ENCODE measurements around the gene ZBTB43.
"Not testable (repeated sequence)": the region's sequence is repeated elsewhere in the genome, so short reads cannot be mapped to it uniquely, and the experiment has no call there.

Gene ZBTB43

DNA sequence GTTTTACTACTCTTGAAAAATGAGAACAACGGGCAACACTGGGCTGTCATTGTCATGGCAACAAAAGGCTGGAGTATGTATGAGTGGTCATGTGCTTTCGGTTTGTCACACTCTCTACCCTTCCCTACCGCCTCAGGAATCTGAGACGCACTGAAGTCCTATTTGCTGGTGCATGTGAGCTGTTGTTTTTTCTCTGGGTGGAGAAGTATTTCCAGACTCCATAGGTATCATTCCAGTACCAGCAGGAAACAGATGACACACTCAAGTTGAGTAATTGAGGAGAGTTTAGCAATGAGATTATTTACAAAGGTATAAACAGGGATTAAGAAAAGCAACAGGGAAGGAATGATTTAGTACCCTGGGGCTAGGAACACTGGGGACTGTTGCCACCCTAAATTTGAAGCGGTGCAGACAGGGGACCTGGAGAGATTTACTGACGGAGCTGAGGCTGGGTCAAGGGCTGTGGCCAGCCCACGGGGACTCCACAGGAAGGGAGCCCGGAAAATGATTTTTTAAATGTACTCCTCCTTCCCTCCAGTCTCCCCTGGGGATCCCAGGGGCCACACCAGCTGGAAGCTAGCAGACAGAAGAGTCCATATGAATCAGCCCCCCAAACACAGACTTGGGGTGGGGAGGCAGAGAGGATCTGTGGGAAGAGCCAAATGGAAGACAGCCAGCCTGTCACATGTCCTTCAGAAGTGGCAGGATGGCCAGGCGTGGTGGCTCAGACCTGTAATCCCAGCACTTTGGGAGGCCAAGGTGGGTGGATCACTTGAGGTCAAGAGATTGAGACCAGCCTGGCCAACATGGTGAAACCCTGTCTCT is 13.2 kb upstream of the ZBTB43 start:
- no peak for DNase-seq

DNA sequence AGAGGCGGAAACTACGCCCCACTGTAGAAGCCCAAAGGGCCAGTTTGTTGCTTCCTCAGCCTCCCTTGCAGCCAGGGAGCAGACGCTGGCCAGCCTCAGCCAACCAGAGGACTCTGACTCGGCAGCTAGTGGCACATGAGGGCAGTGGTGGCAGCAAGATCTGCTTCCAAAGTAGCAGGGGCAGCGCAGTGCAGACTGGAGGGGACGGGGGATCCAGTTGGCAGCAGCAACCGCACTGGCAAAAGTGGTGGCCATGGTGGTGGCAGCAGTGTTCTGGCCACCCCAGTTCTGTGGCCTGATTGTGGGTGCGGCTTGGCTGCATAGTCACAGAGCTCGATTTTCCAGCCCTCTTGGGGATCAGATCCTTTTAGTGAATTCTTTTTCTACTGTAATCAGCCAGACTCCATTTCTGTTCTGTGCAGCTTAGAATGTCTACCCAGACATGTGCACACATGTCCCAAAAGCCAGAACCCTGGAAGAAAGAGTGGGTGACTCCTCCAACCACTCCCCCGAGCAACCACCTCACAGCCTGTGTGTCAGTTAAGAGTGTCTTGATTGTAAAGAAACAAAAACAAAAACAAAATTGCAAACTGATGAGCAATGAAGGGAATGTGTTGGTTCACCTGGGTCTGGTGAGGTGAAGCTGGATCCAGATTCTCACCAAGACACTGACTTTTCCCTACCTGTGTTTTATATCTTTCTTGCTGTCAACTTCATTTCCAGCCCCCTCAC is 11.0 kb upstream of the ZBTB43 start:
- DNase-seq: no peak

DNA sequence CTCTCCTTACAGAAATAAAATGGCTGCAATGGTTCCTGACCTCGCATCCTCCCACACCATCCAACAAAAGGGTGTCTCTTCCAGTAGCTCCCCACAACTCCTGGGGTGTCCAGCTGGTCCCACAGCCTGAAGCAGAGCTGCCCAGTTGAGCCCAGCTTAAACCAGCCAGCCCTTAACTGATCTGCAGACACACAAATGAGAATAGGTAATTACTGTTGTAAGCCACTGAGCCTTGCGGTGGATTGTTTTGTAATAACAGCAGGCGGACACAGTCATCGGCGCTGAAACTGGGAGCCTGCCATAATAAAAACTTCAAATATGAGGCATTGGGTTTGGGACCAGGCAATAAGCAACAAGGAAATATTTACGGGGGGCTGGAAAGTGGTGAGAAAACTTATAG is 10.4 kb upstream of the ZBTB43 start:
- DNase-seq: no peak

DNA sequence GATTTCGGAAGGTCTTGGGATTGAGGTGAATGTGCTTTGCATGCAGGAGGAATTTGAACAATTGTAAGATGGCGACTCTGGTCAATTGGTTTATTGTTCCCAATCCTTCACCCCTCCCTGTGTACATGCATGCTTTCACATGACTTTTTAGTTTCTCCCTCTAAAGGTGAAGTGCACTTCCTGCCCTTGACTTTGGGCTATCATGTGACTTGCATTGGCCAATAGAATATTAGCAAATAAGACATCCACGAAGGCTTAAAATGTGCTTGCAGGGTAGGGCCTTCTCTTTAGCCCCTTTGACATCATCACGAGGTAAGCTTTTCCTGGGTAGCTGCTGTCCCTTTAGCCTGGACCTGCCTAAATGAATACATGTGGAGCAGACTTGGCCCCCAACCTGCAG is 8.1 kb upstream of the ZBTB43 start:
- no peak for DNase-seq

DNA sequence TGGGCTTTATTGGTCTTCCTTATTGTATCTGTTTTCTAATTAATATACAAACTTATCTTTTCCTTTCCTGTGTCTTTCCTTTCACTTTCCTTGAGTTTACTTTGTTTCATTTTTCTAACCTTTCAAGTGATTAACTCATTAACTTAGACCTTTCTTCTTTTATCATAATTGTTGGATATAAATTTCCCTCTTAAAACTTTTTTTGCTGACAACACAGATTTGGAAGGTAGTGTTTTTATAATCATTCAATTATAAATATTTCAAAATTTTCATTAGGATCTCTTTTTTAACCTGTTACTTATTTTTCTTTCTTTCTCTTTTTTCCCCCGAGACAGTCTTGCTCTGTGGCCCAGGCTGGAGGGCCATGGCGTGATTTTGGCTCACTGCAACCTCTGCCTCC is 6.9 kb upstream of the ZBTB43 start:
- no peak for DNase-seq

DNA sequence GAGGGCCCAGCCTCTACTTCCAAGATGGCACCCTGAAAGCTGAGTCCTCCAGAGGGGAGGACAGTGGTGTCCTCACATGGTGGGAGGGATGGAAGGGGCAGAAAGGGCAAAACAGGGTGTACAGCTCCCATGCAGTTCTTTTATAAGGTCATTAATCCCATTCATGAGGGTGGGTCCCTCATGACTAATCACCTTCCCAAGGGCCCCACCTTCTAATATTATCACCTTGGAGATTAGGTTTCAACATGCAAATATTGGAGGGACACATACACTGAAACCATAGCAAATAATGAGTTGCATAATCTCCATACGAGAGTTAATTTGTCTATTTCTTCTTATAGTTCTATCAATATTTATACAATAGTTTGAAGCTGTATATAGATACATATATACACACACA is 5.8 kb upstream of the ZBTB43 start:
- DNase-seq: no peak

DNA sequence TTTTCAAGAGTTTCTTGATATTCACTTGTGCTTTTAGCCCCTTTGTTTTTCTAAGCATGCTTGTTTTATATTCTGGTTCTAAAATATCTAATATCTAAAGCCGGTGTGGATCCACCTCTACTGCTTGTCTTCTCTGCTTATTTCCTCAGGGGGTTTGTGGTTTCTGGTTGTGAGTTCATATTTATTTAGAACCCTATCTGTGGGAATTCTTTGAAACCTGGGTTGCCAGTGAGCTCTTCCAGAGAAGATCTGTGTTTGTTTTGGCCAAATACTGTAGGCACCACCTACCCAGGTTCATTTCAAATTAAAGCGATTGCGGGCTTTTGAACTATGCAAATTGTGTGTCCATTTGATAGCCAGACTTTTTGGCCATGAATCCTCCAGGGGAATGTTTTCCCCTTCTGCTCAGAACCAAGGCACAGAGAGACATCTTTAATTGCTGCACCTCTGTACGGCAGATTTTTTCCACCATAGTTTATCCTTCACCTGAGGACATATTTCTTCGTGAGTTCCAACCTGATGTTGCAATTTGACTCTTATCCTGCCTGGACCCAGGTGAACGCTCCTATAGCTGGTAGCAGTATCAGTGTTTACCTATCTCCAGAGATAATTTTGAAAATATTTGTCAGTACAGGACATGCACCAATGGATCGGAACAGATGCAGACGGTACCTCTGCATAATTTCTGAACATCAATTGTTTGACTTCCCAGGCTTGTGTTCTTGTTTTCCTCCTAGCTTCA is 2.4 kb upstream of the ZBTB43 start:
- no peak for DNase-seq

DNA sequence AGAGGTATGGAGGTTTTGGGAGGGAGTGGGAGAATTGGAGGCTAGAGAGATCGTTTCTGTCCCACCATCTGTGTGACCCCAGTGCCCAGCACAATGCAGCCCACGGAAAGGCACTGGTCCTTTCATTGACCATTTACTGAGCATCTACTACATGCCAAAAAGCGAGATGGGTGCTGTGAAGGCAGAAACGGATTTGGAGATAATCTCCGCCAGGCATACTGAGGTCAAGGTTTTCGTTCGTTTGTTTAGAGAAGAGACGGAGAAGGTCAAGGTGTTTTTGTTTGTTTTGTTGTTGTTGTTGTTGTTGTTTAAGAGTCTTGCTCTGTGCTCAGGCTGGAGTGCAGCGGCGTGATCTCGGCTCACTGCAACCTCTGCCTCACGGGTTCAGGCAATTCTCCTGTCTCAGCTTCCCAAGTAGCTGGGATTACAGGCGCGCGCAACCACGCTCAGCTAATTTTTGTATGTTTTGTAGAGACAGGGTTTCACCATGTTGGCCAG is 593 bp upstream of the ZBTB43 start:
- DNase-seq: no peak

DNA sequence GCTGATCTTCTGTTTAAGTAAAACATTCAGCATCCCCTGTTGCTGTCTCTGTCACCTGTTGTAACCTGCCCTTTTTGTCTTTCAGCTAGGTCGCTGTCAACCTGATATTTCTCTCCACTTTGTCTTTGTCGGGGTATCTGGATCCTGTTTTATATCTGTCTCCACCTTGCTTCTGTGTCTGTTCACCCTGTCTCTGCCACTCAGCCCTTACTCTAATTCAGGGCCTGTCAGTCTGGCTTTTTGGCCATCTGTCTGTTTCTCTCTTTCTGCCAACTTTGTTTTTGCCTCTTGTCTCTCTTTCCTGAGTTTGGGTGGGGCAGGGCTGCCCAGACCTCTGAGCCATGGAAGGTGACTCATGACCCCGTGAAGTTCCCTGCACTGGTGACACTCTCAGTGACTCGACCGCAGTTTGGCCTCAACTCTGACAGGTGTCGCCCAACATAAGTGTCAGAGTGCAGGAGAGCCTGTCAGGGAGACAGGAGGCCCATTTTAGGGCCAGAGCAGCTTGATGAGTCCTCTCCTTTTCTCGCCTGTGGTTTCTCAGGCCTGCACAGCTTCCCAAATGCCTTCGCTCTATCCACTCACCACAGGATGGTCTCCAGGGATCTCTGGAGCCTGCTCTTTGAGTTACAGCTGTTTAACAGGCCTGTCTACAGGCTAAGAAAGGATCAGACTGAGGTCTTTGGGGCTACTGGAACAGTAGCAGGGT is 868 bp downstream of the ZBTB43 start:
- DNase-seq: no peak

DNA sequence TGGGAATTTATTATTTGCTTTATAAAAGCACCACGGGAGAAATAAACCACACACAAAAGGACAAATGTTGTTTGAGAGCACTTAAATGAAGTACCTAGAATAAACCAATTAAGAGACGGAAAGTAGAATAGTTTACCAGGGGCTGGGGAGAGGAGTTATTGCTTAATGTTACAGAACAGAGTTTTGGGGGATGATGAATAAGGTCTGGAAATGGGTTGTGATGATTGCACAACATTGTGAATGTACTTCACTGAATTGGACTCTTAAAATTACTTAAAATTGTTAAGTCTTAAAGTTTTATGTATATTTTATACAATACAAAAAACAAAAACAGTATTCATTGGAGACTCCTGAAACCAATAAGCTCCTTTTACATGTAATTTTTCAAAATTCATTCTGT is 1.5 kb downstream of the ZBTB43 start:
- DNase-seq: no peak

DNA sequence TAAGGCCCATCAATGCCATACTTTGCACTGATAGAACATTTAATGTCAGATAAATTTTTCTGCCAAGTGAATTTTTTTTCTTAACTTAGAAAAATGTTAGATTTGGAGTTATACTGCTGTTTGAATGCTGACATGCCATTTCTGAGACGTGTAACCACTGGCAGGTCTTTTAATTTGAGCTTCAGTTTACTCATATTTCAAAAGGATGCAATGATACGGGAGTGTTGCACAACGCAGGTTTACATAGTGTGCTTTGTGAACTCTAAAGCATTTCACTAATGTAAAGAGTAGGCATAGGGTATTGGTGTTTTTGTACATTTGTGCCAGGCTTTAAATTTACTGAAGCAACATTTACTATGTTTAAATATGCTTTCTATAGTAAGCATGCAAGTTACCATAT is 4.2 kb downstream of the ZBTB43 start:
- DNase-seq: no peak

DNA sequence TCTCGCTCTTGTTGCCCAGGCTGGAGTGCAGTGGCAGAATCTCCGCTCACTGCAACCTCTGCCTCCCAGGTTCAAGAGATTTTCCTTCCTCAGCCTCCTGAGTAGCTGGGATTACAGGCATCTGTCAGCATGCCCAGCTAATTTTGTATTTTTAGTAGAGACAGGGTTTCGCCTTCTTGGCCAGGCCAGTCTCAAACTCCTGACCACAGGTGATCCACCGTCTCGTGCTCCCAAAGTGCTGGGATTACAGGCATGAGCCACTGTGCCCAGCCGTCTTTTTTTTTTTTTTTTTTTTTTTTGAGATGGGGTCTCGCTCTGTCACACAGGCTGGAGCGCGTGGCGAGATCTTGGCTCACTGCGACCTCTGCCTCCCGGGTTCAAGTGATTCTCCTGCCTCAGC is 5.4 kb downstream of the ZBTB43 start:
- DNase-seq: not testable (repeated sequence)

DNA sequence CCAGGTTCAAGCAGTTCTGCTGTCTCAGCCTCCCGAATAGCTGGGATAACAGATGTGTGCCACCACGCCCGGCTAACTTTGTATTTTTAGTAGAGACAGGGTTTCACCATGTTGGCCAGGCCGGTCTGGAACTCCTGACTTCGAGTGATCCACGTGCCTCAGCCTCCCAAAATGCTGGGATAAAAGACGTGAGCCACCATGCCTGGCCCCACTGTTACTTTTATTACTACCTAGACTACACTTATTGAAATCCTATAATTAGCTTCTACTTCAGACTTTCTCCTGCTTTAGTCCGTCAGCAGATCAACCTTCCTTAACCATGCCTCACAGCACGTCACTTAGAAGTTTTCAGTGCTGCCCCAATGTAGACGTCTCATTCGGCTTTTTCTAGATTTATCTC is 8.2 kb downstream of the ZBTB43 start:
- no peak for DNase-seq

DNA sequence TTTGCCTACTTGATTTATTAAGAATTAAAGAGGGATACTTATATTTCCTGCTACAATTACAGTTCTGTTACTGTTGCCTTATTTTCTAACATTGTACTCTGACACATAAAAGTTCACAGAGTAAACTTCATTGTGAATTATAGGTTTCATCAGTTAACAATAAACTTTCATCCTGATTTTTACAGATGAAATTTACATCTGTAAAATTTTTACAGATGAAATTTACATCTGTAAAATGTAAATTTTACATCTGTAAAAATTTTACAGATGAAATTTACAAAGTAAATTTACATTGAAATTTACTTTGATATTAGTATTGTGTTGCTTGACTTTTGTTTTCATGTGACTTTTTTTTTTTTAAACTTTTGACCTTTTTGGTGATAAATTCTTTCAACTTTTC is 9.3 kb downstream of the ZBTB43 start:
- no peak for DNase-seq

DNA sequence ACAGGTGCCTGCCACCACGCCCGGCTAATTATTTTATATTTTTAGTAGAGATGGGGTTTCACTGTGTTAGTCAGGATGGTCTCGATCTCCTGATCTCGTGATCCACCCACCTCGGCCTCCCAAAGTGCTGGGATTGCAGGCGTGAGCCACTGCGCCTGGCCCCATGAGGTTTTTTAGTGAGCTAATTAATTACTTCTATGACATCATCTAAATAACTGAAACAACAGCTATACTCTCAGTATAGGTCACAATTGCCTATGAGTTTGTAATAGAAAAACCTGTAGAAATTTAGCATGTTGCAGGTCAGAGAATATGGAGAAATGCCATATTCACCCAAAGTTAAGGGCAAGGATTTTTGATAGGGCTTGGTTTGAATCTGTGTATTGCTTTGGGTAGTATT is 12.8 kb downstream of the ZBTB43 start:
- DNase-seq: not testable (repeated sequence)

DNA sequence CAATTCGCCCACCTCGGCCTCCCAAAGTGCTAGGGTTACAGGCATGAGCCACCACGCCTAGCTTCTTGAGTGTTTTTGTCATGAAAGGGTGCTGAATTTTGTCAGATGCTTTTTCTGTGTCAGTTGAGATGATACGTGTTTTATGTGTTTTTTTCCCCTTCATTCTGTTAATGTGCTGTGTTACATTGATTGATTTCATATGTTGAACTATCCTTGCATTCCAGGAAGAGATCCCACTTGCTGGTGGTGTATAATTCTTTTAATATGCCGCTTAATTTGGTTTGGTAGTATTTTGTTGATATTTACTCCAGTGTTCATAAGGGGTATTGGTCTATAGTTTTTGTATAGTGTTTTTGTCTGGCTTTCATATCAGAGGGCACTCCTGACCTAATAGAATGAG is 13.6 kb downstream of the ZBTB43 start:
- no peak for DNase-seq

DNA sequence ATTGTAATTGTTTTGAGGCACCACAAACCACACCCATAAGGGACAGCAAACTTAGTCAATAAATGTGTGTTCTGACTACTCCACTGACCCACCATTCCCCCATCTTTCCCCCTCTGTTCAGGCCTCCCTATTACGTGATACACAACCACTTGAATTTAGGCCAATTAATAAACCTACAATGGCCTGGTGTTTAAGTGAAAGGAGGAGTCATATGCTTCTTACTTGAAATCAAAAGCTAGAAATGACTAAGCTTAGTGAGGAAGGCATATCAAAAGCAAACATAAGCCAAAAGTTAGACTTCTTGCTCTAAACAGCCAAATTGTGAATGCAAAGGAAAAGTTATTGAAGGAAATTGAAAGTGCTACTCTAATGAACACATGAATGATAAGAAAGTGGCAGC is 14.6 kb downstream of the ZBTB43 start:
- no peak for DNase-seq

DNA sequence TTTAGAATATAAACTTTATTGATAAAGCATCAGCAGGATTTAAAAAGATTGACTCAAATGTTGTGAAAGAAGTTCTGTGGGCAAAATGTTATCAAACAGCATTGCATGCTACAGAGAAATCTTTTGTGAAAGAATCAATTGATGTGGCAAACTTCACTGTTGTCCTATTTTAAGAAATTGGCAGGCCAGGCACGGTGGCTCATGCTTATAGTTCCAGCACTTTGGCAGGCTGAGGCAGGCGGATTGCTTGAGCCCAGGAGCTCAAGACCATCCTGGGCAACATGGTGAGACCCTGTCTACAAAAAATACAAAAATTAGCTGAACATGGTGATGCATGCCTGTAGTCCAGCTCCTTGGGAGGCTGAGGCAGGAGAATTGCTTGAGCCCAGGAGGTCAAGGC is 17.4 kb downstream of the ZBTB43 start:
- no peak for DNase-seq

DNA sequence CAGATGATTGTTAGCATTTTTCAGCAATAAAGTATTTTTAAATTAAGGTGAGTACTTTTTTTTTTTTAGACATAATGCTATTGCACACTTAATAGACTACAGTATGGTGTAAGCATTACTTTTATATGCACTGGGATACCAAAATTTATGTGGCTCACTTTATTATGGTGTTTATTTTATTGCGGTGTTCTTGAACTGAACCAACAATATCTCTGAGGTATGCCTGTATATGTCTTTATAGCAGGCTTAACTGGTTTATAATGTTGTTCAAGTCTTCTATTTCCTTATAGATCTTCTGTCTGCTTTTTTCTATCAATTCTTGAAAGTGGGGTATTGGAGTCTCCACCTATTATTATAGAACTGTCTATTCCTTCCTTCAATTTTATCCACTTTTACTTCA is 18.0 kb downstream of the ZBTB43 start:
- DNase-seq: no peak

DNA sequence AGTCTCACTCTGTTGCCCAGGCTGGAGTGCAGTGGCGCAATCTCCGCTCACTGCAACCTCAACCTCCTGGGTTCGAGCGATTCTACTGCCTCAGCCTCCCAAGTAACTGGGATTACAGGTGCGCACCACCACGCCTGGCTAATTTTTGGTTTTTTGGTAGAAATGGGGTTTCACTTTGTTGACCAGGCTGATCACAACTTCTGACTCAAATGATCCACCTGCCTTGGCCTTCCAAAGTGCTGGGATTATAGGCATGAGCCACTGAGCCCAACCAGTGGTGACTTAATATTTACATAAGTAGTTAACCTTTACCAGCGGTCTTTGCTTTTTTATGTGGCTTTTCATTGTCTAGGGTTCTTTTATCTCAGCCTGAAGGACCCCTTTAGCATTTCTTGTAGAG is 19.2 kb downstream of the ZBTB43 start:
- DNase-seq: not testable (repeated sequence)

DNA sequence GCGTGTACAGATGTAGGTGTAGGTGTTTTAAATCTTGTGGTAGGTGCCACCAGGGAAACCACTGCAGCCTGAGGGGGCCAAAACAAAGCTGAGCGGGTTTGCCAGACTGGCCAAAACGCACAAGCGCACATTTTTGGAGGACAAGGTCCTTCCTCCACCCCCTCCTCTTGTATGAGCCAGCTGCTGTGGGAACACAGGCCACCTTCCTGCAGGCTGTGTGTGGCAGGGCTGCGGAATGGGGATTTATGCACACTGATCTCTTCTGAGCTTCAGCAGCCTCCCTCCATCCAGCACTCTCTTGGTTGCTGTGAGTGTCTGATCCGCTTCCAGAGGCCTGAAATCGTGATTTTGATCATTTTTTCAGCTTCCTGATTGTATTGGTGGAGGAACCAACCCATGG is 22.4 kb downstream of the ZBTB43 start:
- no peak for DNase-seq

DNA sequence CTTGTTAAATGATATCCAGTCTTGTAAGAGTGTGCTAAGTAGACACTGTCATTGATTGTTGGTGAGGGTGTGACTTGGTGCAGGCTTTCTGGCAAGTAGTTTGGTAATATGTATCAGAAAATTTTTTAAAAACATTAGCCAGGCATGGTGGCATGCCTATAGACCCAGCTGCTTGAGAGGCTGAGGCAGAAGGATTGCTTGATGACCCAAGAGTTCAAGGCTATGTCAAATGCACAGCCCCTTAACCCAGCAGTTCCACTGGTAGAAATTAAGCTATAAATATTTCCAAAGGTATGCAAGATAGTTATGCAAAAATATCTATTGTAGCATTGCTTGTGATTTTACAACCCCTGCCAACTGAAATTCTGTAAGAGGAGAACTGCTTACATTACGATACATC is 24.2 kb downstream of the ZBTB43 start:
- no peak for DNase-seq

DNA sequence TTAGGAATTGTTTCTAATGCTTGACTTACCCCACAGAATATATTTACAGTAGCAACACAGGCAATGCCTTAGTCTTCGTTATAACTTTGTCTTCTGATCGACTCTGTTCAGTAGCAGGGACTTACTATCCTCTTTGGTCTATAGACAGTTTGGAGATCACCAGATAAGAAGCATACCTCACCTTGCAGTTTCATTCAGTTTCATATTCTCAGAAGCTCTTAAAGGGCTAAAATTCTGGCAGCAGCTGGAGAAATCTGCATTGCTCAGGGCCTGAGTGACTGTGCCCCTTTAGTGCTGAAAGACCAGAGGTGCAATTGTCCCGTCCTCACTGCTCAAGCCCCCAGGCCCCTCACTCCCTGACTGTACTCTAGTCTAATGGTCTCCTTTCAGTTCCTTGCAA is 26.0 kb downstream of the ZBTB43 start:
- no peak for DNase-seq
